ENCODE results near the gene HTRA3. TPM values are rescaled to one million over a fixed set of nuclear protein-coding genes. Genes with fewer than 3 reads are reported as not detected.

Gene HTRA3
- total RNA-seq, 1 experiment from 2014 or later, result 0.81 TPM

DNA sequence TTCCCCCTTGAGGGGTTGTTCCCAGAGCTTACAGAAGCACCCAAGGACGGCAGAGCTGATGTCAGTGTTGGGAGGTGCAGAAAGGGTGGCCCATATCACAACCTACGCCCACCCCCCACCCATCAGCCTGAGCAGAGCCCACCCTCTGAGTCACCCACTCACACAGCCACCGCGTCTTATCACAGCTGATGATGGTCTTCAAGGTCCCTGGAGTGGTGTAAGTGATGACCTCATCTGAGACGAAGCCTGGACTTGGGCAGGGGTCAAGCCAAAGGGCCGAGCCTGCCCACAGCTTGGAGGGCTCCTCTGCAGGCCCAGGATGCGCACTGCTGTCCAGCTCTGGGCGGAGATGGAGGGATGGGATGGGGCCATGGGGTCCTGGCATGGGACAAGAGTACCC is 3.0 kb upstream of the HTRA3 start:
- no peak for DNase-seq (ENCODE audit: low read depth)

GRCh38 chr4:8267077-8267476 is 2.5 kb upstream of the HTRA3 start:
- DNase-seq (ENCODE audit: low read depth), result peak; percentile 52

GRCh38 chr4:8268211-8268610 is 1.3 kb upstream of the HTRA3 start:
- no peak for DNase-seq (ENCODE audit: low read depth)

DNA sequence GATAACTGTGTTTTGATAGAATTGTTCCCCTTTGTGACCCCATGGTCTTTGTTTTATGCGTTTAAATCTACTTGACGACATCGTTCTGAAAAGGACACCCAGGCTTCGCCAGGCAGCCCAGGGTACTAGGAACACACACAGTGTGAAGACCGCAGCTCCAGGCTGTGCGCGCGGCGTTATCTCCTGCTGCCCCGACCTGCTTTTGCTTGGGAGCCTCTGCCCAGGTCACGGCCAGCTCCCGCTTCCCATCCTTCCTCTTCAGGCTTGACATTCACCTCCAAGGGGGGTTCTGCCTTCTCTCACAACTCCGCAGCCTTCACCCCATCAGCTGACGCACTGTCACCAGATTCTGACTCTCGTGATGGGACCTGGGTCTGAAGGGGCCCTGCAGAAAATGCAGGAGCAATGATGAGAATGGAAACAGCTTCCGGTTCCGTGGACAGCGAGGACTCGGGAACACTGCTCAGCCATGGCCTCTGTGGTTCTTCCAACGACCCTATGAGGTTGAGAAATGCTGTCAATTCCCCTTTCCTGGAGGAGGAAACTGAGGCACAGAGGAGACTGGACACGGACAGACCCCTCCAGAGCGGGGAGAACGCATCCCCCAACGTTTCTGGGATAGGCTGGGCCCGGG is 536 bp upstream of the HTRA3 start:
- no peak for DNase-seq (ENCODE audit: low read depth)

- no peak for DNase-seq (ENCODE audit: low read depth)
Measured at GRCh38 chr4:8270418-8270771, 841 bp downstream of the HTRA3 start.

DNA sequence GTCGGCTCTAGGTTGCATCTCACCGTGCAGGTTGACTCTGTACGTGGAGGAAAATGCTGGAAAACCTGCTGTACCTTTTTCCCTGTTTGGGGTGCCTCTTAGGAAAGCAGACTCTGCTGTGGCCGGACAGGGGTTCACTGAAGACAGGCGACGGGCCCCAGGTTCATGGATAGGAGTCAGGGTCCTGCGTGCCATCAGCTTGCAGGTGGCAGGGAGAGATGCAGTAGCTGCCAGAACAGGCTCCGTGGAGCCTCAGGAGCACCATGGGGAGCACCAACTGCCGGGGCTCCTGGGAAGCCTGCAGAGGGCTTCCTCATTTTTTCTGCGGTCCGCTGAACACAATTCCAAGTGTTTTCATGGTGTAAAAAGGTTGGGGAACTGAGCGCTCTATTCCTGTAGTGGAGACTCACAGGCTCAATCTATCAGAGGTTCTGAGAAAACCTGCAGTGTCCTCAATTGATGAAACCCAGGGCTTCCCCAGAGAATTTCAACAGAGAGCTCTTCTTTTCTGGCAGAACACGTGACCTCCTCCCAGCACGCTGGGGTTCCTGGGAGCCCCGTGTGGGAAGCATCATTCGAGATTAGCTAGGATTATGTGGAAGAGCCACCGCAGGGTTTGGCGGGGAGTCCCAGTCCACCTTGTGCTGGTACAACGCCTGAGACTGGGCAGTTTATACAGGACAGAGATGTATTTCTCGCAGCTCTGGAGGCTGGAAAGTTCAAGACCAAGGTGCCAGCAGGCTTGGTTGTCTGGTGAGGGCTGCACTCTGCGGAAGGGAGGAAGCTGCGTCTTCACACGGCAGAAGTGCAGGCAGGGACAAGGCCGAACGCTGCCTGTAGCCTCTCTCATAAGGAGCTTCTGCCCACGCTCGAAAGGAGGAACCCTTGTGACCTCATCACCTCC is 1.6 kb downstream of the HTRA3 start:
- DNase-seq (ENCODE audit: low read depth), result no peak

- DNase-seq (ENCODE audit: low read depth), result no peak
Measured at GRCh38 chr4:8271821-8272220, 2.3 kb downstream of the HTRA3 start.

DNA sequence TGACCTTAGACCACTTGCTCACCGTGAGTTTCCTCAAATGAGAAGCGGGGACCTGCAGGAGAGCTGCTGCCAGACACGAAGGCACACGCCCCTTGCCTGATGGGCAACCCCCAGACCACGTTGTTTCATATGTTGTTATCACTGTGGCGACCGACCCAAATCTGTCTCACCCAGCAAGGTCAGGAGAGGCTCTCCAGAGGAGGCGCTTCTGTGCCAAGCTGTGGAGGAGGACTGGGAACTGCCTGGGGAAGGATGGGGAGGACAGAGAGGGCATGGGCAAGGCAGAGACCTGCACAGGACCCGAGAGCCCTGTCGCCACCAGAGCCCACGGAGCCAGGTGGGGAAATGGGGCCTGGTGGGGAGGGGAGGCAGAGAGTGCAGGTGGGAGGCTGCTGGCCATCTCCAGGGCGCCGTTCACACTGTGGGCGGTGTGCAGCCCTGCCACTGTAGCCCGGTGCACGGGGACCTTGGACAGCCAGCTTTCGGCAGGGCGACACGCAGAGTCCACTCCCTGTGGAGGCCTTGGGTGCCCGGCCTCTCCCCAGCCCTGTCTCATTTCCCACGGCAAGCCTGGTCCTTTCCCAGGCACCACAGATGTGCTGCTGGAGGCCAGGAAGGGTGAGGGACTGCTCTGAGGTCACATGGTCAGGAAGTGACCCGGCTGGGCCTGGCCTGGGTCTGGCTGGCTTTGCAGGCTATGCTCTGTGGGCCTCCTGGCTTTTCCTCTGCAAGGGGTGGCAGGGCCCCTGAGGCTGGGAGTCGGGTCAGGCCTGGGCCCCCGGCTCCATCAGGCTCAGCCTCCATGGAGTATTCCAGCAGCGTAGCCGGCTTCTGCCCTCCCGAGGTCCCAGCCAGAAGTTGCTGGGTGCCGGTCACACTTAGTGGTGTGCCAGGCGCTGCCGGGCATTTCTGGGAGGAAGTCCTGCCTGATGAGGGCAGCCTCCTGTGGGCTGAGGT is 3.2 kb downstream of the HTRA3 start:
- no peak for DNase-seq (ENCODE audit: low read depth)

GRCh38 chr4:8273450-8273849 is 3.9 kb downstream of the HTRA3 start:
- DNase-seq (ENCODE audit: low read depth), result no peak

DNA sequence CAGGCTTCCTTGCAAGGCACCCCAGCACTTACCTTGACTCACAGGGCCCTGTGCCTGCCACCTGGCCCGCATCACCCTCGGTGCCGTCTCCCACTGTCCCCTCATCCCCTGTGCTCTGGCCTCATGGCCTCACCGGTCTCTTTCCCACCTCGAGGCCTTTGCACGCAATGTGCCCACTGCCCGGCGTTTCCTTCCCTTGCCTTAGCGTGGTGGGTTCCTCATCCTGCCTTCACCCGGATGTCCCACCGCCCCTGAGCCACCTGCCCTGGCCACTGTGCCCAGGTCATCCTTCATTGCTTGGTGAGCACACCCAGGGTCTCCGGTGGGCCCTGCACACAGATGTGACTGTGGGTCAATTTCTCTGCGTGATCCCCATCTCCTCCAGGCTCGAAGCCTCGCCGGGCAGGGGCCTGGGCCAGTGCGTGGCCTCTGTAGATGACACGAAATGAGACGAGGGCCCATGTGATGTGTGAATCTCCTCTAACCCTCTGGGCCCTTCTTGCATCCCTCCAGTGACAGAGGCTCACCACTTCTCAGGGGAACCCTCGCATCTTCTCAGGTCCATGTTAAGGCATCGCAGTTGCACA is 4.6 kb downstream of the HTRA3 start:
- no peak for DNase-seq (ENCODE audit: low read depth)

DNA sequence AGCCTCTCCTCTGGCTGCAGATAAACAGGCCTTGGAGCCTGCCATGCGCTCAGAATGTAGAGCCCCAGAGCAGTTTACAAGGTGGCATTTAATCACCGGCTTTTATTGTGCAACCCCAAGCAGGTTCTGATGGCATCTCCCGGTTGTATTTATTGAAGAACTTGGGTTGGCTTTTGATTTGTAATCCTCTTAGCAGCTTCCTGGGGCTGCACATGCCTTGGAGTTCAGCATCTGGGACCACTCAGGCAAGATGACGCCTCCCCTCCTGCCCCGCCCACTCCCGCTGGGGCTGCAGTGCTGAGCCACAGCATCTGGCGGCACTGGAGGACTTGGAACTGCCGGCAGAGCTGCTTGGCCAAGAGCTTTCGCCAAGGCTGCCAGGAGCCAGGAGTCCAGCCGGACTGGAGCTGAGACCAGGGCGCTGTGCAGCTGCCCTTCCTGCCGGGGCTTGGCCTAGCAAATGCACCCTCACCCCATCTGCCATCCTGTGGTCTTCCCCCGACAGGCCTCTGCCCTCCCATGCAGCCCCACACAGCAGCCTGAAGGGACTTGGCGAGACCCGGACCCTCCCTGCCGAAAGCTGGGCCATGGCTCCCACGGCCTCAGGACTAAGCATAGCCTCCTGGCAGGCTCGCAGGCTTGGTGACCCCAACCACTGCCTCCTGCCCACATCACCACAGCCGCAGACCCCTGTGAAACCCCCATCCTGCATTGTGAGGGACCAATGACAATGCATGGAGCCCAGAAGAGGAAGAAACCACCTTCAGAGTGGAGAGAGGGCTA is 5.4 kb downstream of the HTRA3 start:
- peak; percentile 61 for DNase-seq (ENCODE audit: low read depth)

DNA sequence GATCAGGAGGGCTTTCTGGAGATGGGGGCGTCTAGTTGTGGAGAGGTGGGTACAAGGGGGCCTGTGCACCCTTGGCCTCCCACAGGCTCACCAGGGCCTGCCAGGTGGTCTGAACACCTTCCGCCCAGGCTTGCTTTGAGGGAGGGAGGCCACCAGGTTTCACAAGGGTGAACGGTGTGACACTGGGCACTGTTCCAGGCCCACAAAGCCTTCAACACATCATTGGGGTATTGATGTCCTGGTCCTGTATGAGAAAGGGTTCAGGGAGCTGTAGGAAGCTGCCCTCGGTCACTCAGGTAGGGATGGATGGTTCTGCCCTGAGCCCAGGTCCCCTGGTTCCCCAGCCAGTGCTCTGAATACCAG is 6.0 kb downstream of the HTRA3 start:
- DNase-seq (ENCODE audit: low read depth), result no peak

DNA sequence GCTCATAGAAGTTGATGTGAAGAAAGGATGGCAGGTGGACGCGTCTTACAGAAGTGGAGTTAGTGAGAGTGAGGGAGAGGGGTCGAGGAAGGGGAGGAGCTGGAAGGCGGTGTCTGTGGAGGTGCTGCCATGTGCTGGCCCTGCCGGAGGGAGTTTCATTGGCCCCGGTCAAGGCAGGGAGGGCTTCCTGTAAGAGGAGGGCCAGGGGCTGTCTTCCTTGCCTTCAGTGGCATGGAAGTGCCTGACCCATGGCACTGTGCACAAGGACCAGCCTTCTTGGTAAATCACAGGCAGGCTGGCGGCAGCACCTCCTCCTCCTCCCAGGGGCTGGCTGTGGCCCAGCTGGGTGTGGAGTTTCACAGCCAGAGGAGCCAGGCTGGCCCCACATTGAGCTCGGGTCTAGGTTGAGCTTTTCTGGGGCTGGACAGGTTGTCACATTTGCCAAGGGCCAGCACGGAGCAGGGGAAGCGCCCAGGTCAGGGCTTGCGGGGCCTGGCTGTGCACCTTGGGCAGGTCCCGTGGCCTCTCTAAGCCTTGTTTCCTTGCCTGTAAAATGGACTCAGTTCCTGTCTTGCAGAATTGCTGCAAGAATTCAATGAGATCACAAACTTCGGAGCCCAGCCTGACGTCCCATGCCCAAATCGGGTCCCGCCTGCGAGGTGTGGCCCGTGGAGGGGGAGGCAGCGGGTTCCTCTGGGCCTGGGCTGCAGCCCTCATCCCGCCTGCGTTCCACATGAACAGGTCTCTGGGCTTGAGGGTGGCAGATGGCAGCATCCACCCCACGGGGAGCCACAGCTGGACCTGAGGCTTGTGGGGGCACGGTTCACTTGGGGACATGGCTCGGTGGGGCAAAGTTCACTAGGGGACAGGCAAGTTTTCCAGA is 7.0 kb downstream of the HTRA3 start:
- peak; percentile 47 for DNase-seq (ENCODE audit: low read depth)

DNA sequence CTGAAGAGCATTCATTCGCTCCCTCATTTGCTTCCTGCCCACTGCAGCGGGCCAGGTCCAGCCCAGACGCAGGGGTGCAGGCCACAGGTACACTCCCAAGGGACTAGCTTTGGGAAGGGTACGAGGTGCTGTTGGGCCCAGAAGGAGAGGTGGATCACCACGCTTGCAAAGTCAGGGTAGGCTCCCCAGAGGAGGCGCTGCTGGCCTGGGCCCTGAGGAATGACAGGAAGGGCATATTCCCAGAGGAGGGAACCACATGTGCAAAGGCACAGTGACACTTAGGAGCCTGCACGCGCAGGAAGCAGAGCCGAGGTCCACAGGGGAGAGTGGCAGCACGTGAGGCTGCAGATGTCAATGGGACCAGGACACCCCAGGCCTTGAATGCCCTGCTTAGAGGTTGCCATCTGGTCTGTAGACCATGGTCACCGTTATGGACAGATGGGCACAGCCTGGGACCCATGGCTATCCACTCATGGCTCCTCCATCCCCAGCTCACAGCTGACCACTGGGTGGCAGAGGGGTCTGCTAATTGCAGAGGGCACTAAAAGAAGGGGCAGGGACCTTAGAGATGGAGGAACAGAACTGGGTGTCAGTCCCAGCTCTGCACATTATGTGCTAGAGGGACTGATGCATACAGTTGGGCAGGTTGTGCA is 7.9 kb downstream of the HTRA3 start:
- DNase-seq (ENCODE audit: low read depth), result no peak

- peak; percentile 20 for DNase-seq (ENCODE audit: low read depth)
Measured at GRCh38 chr4:8278009-8278395, 8.4 kb downstream of the HTRA3 start.

DNA sequence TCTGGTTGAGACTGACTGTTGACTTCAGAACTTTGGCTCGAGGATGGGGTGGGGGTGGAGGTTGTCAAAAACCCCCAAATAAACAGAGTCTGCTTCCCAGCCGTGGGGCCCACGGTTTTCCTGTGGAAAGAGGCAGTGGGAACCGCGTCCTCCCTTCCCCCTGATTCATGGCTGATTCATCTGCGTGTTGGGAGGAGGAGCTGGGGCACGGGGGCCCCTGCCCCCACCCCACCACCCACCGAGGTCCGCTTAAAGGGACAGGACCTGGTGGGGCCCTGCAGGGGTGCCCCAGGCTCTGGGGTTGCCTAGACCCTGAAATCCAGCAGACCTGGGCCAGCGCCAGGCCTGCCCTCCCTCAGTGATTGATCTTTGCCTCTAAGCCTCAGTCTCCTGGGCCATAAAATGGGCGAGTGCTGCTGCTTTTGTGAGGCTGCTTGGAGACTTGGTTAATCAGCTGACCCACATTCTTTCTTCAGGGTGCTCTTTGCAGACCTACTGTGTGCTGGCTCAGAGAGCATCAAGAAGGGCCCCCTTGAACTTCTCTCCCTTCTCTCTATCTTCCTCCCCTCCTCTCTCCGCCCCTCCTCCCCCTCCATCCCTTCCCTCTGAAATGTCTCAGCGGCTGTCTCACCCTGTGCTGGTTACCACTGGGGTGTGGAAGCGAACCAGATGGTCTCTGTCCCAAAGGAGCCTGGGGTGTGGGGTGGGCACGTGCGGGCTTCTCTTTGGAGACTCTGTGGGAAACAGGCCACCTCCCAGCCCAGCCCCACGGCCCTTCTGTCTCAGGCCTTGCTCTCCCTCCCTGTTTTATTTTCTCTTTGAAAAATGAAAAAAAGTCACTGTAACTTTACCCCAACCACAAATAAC is 9.1 kb downstream of the HTRA3 start:
- DNase-seq (ENCODE audit: low read depth), result peak; percentile 76

DNA sequence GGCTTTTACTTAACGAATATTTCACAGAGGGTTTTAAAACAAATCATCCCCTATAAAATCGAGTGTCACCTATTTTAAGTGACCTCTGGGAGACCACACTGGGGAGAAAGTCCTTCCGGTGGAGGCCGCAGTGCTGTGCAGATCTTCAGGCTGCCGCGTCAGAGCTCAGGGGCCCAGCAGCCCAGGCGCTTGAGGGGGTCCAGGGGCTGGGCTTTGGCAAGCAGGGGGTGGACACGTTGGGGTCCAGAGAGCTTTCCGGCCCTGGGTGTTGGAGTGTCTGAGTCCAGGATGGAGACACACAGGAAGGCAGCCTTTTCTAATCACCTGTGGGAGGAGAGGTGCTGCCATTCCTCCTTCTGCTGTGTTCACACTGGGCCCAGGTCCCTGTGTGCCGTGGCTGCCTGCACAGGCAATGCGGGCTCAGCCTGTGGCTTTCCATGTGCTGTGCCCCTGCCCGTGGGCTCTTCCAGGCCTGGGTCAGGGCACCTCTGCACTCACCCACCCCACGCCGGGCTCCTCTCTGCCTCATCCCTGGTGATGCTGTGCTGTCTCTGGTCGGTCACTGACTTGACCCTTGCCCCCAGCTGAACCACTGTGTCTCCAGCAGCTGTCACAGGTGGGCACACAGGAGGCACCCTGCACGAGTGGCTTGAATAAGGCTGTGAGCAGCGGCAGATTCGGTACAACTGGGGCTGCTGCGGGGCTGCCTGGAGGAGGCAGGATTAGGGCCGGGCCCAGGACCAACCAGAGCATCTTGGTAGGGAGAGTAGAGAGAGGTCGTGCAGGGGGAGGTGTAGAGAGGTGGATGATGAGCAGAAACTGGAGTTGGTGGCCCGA is 10.0 kb downstream of the HTRA3 start:
- DNase-seq (ENCODE audit: low read depth), result no peak
